ENCODE results near the gene ICAM2.

DNA sequence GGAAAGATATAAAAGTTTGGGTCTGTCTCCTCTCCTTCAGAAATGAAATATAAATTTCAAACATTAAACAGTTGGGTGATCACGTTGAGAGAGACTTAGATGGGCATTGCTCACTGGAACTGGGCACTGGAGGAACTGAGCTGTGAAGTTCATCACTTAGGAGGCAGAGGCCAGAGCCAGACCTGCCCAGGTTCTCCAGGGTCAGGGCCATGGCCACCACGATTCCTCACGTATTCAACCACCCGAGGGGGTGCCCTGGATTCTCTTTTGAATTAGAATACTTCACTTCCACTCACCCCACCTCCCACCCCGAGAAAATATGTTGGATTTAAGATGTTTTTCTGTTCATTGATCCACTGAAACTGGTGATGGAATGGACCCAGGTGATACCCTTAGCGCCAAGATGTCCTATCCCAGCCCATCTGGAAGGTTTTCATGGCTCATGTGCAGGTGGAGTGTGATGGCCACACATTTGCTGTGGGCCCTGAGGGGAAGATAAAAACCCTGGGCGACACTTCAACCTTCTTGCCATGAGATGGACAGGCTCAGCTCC lies 16.1 kb downstream of the ICAM2 start:
- TF ChIP-seq CTCF (IDR thresholded peaks at IDR 0.05; ENCODE audit: low read depth, low read length, poor library complexity, severe bottlenecking) (no peak), EZH2phosphoT487 (IDR thresholded peaks at IDR 0.05; ENCODE audit: borderline replicate concordance, low read length) (no peak)
